ENCODE results near the gene UBE2M.

- TF ChIP-seq SP1 (IDR thresholded peaks at IDR 0.05) (no peak), SUZ12 (IDR thresholded peaks at IDR 0.05) (no peak), FOXK2 (IDR thresholded peaks at IDR 0.05) (no peak), LEF1 (IDR thresholded peaks at IDR 0.05; ENCODE audit: borderline replicate concordance) (no peak), L3MBTL2 (conservative IDR thresholded peaks at IDR 0.05) (peak; percentile 42)
Measured at GRCh38 chr19:58519355-58520256, 38.8 kb downstream of the UBE2M start, which contains the start of gene ZBTB45.
